ENCODE data around the gene FBXL13. TPM values are rescaled to one million over a fixed set of nuclear protein-coding genes. Genes with fewer than 3 reads are reported as not detected.

FBXL13 gene
- total and polyA plus RNA-seq, 2 donors from 2014 or later: 1.5 to 4.8 TPM

- DNase-seq (peak in 2 of 5 donors; percentile 6 to 7), FAIRE-seq (no peak)
- Histone ChIP-seq H3K36me3 (ENCODE audit: control insufficient read depth in 2 of 3, insufficient read depth in 3 of 3, low read length in 3 of 3) (no peaks in the 10 kb centered on the region), H3K4me1 (ENCODE audit: control insufficient read depth in 2 of 3, insufficient read depth in 2 of 3, low read depth in 1 of 3, low read length in 3 of 3) (peaks cover 0 to 4% (median 0%) of the 10 kb centered on the region in 3 donors), H3K27me3 (ENCODE audit: control insufficient read depth, insufficient read depth, low read length) (no peaks in the 10 kb centered on the region), H3K4me3 (ENCODE audit: low read length in 3 of 3) (no peak overlapping the region), H3K9me3 (ENCODE audit: control insufficient read depth in 2 of 3, insufficient read depth in 1 of 3, low read length in 3 of 3) (no peaks in the 10 kb centered on the region), H3K27ac (ENCODE audit: low read depth in 2 of 2, low read length in 2 of 2) (no peak overlapping the region), H3K9ac (ENCODE audit: low read length in 3 of 3) (no peak overlapping the region)
- intact Hi-C loops (cut with DNase I): no loop called here
- TF ChIP-seq, protein P1, sequence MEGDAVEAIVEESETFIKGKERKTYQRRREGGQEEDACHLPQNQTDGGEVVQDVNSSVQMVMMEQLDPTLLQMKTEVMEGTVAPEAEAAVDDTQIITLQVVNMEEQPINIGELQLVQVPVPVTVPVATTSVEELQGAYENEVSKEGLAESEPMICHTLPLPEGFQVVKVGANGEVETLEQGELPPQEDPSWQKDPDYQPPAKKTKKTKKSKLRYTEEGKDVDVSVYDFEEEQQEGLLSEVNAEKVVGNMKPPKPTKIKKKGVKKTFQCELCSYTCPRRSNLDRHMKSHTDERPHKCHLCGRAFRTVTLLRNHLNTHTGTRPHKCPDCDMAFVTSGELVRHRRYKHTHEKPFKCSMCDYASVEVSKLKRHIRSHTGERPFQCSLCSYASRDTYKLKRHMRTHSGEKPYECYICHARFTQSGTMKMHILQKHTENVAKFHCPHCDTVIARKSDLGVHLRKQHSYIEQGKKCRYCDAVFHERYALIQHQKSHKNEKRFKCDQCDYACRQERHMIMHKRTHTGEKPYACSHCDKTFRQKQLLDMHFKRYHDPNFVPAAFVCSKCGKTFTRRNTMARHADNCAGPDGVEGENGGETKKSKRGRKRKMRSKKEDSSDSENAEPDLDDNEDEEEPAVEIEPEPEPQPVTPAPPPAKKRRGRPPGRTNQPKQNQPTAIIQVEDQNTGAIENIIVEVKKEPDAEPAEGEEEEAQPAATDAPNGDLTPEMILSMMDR (IDR thresholded peaks at IDR 0.05; ENCODE audit: borderline replicate concordance, extremely low read depth, insufficient read depth): no peak
These were observed 82.9 kb downstream of the FBXL13 start for GRCh38 chr7:102991540-102992214.

DNA sequence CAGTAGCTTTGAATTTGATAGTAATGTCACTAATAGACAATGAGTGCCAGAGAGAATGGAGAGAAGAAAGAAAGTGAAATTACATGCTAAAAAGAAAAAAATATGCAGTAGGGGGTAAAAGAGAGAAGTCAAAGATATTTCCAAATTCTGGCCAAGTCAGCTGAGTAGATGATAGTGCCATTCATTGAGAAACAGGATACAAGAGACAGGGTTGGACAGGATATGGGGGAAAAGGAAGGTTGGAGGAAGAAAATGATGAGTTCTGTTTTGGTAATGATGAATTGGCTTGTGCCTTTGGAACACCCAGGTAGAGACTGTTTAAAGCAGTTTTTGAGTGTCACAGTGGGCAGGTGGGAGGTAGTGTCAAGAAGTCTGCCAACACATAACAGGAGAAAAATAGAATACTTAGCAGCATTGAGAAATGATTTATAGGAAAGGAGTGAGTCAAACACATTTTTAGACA is 83.5 kb downstream of the FBXL13 start:
- Histone ChIP-seq H3K36me3 (ENCODE audit: control insufficient read depth in 2 of 3, insufficient read depth in 3 of 3, low read length in 3 of 3) (no peaks in the 10 kb centered on the region), H3K4me1 (ENCODE audit: control insufficient read depth in 2 of 3, insufficient read depth in 2 of 3, low read depth in 1 of 3, low read length in 3 of 3) (peaks cover 0 to 4% (median 0%) of the 10 kb centered on the region in 3 donors), H3K9me3 (ENCODE audit: control insufficient read depth in 2 of 3, insufficient read depth in 1 of 3, low read length in 3 of 3) (no peaks in the 10 kb centered on the region), H3K27ac (ENCODE audit: low read depth in 2 of 2, low read length in 2 of 2) (no peak overlapping the region), H3K9ac (ENCODE audit: low read length in 3 of 3) (no peak overlapping the region), H3K4me3 (ENCODE audit: low read length in 3 of 3) (no peak overlapping the region), H3K27me3 (ENCODE audit: control insufficient read depth, insufficient read depth, low read length) (no peaks in the 10 kb centered on the region)
- DNase-seq (no peak), FAIRE-seq (no peak)
- TF ChIP-seq, protein P1 (IDR thresholded peaks at IDR 0.05; ENCODE audit: borderline replicate concordance, extremely low read depth, insufficient read depth): no peak
- intact Hi-C loops (cut with DNase I): no loop called here

- Histone ChIP-seq H3K4me3 (ENCODE audit: low read length in 3 of 3) (no peak overlapping the region), H3K9ac (ENCODE audit: low read length in 3 of 3) (no peak overlapping the region), H3K36me3 (ENCODE audit: control insufficient read depth in 2 of 3, insufficient read depth in 3 of 3, low read length in 3 of 3) (no peaks in the 10 kb centered on the region), H3K4me1 (ENCODE audit: control insufficient read depth in 2 of 3, insufficient read depth in 2 of 3, low read depth in 1 of 3, low read length in 3 of 3) (peaks cover 0 to 4% (median 0%) of the 10 kb centered on the region in 3 donors), H3K27ac (ENCODE audit: low read depth in 2 of 2, low read length in 2 of 2) (no peak overlapping the region), H3K27me3 (ENCODE audit: control insufficient read depth, insufficient read depth, low read length) (no peaks in the 10 kb centered on the region), H3K9me3 (ENCODE audit: control insufficient read depth in 2 of 3, insufficient read depth in 1 of 3, low read length in 3 of 3) (no peaks in the 10 kb centered on the region)
- FAIRE-seq (no peak), DNase-seq (no peak)
- TF ChIP-seq, protein P1 (IDR thresholded peaks at IDR 0.05; ENCODE audit: borderline replicate concordance, extremely low read depth, insufficient read depth): no peak
- intact Hi-C loops (cut with DNase I): no loop called here
These were observed 84.0 kb downstream of the FBXL13 start for GRCh38 chr7:102990642-102991041.

Data from kidney (tissue), 14 donors.